Stomach (tissue), 4 donors: ENCODE measurements around the gene PKP1.

Experiments
- CTCF ChIP-seq, 7 experiments: fragments of 450-650 bp in 4 of 7; fragments of 200-600 bp in 3 of 7; sonication (generic) in 3 of 7; IDR thresholded peaks; one replicate each; pipeline ENCODE4 v1.5.1; 2016 to 2019; ENCODE audit warnings: antibody characterized with exemption in 7 of 7, control low read depth in 2 of 7, mild to moderate bottlenecking in 1 of 7
- EP300 ChIP-seq: sonication (generic); formaldehyde crosslinking; IDR thresholded peaks from one replicate; pipeline ENCODE4 v1.6.1; 2017; ENCODE audit warnings: antibody characterized with exemption
- POLR2AphosphoS5 ChIP-seq, 3 donors: sonication (generic); formaldehyde crosslinking; IDR thresholded peaks; one replicate each; pipeline ENCODE4 v1.6.1; 2016; ENCODE audit warnings: antibody characterized with exemption in 3 of 3

GRCh38 chr1:201307760-201308499 is 24.6 kb downstream of the PKP1 start:
- no peak for TF ChIP-seq CTCF (IDR thresholded peaks at IDR 0.05)
- TF ChIP-seq EP300 = no peak
- TF ChIP-seq POLR2AphosphoS5 (IDR thresholded peaks at IDR 0.05) = no peak
